Measurements from ENCODE around the gene MED13L.

MED13L gene

DNA sequence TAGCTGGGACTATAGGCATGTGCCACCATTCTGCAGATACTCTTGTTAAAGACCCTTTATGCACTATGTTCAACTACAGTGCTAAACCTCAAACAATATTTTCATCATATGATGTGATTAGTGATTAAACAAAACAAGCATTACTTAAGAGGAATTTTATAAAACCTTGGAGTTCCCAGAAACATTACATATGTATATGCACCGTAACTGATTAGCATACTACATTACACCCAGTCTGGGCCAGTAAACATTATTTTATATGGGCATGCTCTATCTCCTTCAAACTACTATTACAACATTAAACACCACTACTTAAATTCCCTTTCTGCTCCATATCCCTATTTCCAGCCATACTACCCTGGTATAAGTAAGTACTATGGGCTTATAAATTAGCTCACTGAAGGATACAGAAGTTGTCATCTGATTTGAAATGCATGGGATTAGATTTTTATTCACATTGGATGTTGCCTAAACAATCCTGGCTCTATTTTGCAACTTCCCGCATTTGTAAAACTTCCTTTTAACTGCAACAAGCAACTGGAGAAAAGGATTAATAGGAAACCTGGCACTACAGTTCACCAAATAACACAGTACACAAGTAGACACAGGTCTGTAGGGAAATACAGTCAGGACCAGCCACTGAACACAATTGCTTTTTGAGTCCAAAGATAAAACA, 205.8 kb downstream of the MED13L start:
- DNase-seq, result no peak

DNA sequence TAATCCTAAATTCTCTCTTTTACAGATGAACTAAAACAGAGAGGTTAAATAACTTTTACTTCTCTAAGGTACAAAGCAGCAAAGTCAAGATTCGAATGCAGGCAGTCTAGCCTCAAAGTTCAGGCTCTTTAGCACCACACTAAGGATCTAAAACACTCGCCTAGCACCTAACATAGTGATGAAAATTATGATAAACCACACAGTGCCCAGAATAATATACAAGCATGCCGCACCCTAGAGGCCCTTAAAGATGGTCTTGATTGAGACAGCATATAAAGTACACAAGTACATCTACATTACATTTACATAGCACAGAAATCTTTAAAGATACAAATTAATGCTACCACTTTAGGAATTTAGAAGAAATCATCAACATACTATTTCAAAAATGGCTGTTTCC, 207.0 kb downstream of the MED13L start:
- no peak for DNase-seq

GRCh38 chr12:116069943-116070342, 207.6 kb downstream of the MED13L start:
- no peak for DNase-seq

DNA sequence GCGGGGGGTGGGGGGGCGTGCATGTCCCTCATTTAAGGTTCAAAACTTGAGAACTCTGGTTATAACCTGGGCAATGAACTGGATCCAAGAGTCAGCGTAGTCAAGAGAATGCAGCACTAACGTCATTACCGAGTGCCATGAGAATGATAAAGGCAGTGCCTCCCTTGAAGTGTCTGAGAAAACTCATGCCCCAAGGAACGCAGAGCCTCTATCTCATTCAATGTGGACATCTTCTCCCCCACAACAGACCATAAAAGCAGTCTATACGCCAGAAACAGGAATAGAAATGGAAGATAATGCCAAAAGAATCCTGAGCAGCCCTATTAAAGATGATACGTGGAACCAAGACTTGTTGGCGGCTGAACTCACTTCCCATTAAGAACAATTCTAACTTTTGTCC, 208.6 kb downstream of the MED13L start:
- DNase-seq, result no peak

GRCh38 chr12:116068371-116068770, 209.1 kb downstream of the MED13L start:
- no peak for DNase-seq

- no peak for DNase-seq
Observed at GRCh38 chr12:116067892-116068291, 209.6 kb downstream of the MED13L start.

DNA sequence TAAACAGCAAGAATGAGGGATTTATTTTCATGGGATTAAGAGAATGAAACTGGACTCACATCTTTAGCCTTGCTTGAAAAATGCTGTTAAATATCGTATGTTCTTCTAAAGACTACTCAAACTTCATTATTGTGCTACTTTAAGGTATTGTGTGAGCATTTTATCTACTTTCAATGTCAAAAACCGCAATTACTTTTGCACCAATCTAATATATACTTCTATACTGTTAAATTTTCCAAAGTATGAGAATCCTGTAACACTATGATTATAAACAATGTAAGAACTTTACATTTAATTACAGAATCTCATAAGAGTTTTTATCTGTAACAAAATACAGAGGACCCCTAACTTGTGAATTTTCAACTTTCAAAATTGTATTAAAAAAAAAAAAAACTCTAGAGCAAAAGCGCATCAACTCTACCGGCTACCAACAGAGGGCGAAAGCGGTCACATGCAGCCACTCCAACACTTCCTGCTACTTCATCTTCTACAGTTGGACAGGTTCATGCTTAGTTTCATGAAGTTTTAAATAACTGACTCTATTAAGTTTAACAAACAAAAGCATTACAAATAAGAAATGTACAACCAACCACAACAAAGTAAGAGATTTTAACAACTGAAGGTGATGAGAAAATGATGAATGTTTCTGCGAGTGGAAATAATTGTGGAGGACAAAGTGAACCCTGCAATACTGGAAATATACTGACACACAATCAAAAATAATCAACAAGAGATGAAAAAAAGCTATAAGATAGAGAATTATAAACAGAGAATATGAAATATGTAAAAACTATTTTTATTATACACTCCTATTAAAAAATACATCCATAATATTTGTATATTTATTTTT, 210.9 kb downstream of the MED13L start:
- DNase-seq, result no peak

DNA sequence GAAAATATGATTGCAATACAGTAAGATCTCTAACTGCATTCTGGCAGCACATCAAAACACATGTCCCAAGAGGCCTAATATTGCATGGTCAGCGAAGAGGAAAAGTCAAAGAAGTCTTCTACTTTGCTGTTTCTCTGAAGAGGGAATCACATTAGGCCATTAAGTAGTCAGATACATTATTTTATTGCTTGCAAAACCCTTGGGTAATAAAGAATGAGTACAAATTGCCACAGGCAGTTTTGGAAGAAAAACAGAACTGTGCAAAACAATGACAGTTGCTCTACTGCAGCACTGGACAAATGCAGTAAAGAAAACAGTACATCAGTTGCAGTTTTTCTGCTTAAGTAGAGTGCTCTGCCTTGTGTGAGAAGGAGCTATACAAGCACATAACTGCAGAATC, 211.9 kb downstream of the MED13L start:
- DNase-seq, result no peak

GRCh38 chr12:116064493-116064892, 213.0 kb downstream of the MED13L start:
- DNase-seq, result no peak

DNA sequence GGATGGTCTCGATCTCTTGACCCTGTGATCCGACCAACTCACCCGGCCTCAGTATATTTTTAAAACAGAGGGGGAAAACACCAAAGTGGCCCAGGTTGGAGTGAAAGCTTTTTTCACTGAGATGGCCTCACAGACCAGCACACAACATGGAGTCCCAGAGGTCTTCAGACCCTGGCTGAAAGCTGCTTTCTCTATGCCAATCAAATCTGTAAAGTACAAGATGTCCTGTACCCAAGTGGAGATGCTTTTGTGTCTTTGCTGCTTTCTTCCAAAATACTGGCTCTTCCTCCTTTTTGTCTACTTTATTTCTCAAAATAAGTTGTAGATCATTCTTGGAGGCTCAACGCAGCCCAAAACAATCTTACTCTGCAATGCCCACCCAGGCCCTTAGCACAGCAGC, 214.8 kb downstream of the MED13L start:
- DNase-seq, result no peak

GRCh38 chr12:116060764-116061163, 216.7 kb downstream of the MED13L start:
- DNase-seq, result peak; percentile 45

DNA sequence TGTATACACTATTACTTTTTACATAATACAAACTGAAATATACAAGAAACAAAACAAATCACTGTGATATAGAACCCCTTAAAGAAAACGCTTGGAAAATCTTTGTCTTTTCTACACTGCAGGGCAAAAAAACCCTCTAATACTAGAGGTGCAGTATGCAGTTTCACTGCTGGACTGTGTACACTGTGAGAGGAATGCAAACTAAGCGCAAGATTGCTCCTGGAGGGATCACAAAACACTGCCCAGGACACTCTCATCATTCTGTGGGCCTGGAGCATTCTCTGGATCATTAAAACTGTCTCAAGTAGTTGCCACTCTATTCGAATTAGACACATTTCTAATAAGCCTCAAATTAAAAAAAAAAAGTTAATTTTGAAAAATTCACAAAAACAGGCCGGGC, 217.6 kb downstream of the MED13L start:
- no peak for DNase-seq

DNA sequence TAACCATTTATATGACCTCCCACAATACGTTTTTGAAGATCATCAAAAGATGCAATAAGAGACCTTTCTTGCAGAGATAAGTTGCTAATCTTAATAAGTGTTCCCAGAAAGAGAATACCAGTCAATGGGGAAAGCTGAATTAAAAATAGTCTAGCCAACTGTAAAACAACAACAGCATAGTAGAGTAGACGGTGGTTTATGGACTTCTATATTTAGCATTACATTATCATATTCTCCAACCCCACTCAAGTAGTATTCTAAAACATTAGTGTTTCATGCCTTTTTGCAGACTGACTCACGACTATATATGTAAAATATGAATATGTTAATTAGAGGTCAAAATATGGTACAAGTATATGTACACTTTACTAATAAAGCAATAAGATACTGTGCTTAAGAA, 218.9 kb downstream of the MED13L start:
- DNase-seq, result no peak

DNA sequence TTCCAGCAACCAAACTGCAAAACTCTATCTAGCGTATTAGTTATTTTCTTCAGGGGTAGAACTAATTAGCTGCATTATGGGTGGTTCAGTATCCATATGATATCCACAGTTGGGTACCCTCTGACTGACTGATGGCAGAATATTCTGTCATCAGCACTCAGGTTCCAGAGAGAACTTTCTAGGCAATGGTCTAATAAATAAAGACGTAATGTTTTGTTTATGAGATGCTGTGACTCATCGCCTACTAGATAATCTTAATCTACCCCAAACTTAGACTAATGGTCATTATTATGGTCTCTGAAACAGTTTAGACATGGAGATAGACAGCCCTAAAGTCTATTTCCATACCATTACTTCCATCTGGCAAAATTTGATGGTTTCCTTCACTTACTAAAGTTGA, 220.1 kb downstream of the MED13L start:
- DNase-seq, result no peak

DNA sequence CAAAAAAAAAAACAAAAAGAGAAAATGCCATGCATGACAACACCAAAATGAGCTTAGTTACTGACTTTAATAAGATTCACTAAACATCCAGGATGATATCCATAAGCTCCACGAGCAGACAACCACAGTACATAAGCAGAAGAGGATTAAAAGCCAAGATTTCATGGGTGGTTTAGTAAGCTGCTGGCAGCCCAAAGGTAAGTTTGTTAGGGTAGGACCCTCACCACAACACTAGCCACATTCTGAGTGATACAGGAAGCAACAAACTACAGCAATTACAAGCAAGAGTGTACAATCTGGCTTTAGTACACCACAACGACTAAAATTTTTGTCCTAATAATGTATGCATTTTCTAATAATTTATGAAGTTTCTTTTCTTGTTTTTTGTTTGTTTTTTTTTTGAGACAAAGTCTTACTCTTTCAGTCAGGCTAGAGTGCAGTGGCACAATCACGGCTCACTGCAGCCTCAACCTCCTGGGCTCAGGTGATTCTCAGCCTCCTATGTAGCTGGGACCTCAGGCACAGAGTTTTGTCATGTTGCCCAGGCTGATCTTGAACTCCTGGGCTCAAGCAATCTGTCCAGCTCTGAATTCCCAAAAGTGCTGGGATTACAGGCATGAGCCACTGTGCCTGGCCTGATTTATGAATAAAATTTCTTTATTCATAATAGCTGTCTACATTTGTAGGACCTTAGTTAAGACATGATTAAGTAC, 221.4 kb downstream of the MED13L start:
- DNase-seq, result no peak

- no peak for DNase-seq
Observed at GRCh38 chr12:116054280-116054679, 223.2 kb downstream of the MED13L start.

GRCh38 chr12:116053479-116054200, 223.9 kb downstream of the MED13L start:
- DNase-seq, result no peak

DNA sequence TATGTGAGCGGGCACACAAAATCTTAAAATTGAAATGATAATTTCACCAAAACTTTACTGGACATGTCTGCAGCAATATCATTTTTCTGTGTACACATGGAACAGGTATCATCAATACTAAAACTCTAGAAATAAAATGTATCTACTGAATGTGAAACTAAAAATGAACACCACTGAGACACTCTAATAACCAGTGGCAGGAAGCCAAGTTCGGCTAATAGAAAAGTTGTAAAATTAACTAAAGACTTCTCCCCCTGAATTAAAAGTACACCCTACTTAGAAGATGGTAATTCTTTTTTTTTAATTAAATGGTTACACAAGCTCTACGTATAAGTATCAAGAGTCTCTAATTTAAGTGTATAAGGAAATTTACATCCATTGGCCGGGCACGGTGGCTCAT, 227.2 kb downstream of the MED13L start:
- DNase-seq, result no peak

GRCh38 chr12:116048879-116049278, 228.6 kb downstream of the MED13L start:
- DNase-seq, result no peak

DNA sequence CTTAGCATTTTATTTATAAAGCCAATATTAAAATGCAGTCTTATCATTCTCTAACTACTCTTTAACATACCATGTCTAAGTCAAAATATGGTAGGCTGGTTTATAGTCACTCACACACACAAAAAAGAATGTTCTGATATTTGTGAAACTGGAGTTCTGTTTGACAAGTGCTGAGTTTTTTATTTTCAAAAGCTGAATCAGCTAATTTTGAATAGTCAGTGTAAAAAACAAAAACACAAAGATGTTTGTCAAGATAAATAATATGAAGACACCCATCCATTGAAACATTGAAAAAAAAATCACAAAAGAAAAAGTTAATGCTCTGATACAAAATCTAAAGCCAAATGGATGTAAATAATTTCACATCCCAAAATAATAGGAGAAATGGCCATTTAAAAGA, 231.5 kb downstream of the MED13L start:
- no peak for DNase-seq

GRCh38 chr12:116045150-116045549, 232.3 kb downstream of the MED13L start:
- no peak for DNase-seq

DNA sequence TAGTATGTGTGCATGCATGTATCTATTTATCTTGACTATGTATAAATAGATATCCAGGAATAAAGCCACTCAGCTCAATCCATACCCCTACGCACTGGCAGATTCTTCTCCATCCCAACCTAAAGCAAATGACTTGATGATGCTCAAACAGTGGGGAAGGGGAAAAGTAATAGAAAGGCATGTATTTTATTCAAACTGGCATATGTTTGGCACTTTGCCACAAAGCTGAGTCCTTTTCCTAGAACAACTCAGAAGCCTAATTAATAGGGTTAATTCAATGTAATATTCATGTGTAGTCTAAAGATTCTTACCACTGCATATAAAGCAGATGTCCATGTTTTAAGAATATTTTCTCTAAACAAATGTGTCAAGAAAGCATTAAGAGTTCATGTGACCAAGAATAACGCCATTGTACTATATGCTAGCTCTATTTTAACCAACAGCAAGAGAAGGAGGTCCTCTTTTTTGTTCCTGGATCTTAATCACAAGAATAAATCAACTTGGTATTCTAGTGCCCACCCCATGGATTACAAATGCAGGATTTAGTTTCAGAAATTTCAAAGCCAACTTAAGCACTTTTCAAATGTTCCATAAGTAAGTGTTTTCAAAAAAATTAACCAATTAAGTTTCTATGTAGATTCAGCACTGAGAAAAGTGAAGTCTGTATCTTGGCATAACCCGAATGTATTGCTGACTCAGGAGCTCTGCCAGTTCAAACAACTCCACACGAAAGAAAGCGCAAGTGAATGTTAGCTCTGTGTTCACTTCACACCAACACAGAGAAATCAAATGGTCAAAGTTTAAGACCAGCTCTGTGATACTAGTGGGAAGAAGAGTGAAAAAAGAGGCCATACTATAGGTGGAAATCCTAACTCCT, 233.6 kb downstream of the MED13L start:
- DNase-seq, result no peak

All from SIG-M5 (cell line).